Measurements from ENCODE around the gene EPHA3.

The EPHA3 gene

GRCh38 chr3:89238846-89239245 lies 131.4 kb downstream of the EPHA3 start:
- DNase-seq (ENCODE audit: low spot score in 2 of 2) (no peak), ATAC-seq (no peak)
- Mint-ChIP-seq H3K4me1 (no peaks in the 10 kb centered on the region), H3K27ac (no peak overlapping the region), H3K4me3 (no peak overlapping the region), H3K36me3 (no peaks in the 10 kb centered on the region), H3K9me3 (peaks cover 11% of the 10 kb centered on the region)

GRCh38 chr3:89239774-89240173 lies 132.4 kb downstream of the EPHA3 start:
- Mint-ChIP-seq H3K4me1 (no peaks in the 10 kb centered on the region), H3K36me3 (no peaks in the 10 kb centered on the region), H3K27ac (no peak overlapping the region), H3K9me3 (peaks cover 9% of the 10 kb centered on the region), H3K4me3 (no peak overlapping the region)
- ATAC-seq (no peak), DNase-seq (ENCODE audit: low spot score in 2 of 2) (no peak)

- no peak for ATAC-seq
- H3K27ac Mint-ChIP-seq = no peak overlapping the region
- H3K9me3 Mint-ChIP-seq = peaks cover 10% of the 10 kb centered on the region
- no peaks in the 10 kb centered on the region for H3K4me1 Mint-ChIP-seq
- no peaks in the 10 kb centered on the region for H3K36me3 Mint-ChIP-seq
- no peak overlapping the region for H3K4me3 Mint-ChIP-seq
- no peak for DNase-seq (ENCODE audit: low spot score in 2 of 2)
Observed at GRCh38 chr3:89245612-89246011, 138.2 kb downstream of the EPHA3 start.

- Mint-ChIP-seq H3K4me3 (no peak overlapping the region), H3K9me3 (peaks cover 10% of the 10 kb centered on the region), H3K36me3 (no peaks in the 10 kb centered on the region), H3K27ac (no peak overlapping the region), H3K4me1 (no peaks in the 10 kb centered on the region)
- DNase-seq (ENCODE audit: low spot score in 2 of 2) = no peak
- no peak for ATAC-seq
Observed at GRCh38 chr3:89246326-89246725, 138.9 kb downstream of the EPHA3 start.

GRCh38 chr3:89250742-89251141 lies 143.3 kb downstream of the EPHA3 start:
- DNase-seq (ENCODE audit: low spot score in 2 of 2) (no peak), ATAC-seq (no peak)
- no peaks in the 10 kb centered on the region for H3K36me3 Mint-ChIP-seq
- H3K4me1 Mint-ChIP-seq = no peaks in the 10 kb centered on the region
- no peak overlapping the region for H3K27ac Mint-ChIP-seq
- peaks cover 10% of the 10 kb centered on the region for H3K9me3 Mint-ChIP-seq
- H3K4me3 Mint-ChIP-seq = no peak overlapping the region

- Mint-ChIP-seq H3K4me3 (no peak overlapping the region), H3K27ac (no peak overlapping the region), H3K4me1 (no peaks in the 10 kb centered on the region), H3K9me3 (peaks cover 11% of the 10 kb centered on the region), H3K36me3 (no peaks in the 10 kb centered on the region)
- DNase-seq (ENCODE audit: low spot score in 2 of 2) = no peak
- ATAC-seq = no peak
Observed at GRCh38 chr3:89252016-89252415, 144.6 kb downstream of the EPHA3 start.

GRCh38 chr3:89252860-89253259 lies 145.4 kb downstream of the EPHA3 start:
- no peaks in the 10 kb centered on the region for H3K36me3 Mint-ChIP-seq
- ATAC-seq = no peak
- peaks cover 14% of the 10 kb centered on the region for H3K9me3 Mint-ChIP-seq
- H3K4me3 Mint-ChIP-seq = no peak overlapping the region
- H3K4me1 Mint-ChIP-seq = no peaks in the 10 kb centered on the region
- H3K27ac Mint-ChIP-seq = no peak overlapping the region
- no peak for DNase-seq (ENCODE audit: low spot score in 2 of 2)

GRCh38 chr3:89256395-89256794 lies 149.0 kb downstream of the EPHA3 start:
- H3K36me3 Mint-ChIP-seq = no peaks in the 10 kb centered on the region
- ATAC-seq = no peak
- DNase-seq (ENCODE audit: low spot score in 2 of 2) = no peak
- no peaks in the 10 kb centered on the region for H3K4me1 Mint-ChIP-seq
- H3K4me3 Mint-ChIP-seq = no peak overlapping the region
- H3K27ac Mint-ChIP-seq = no peak overlapping the region
- peaks cover 10% of the 10 kb centered on the region for H3K9me3 Mint-ChIP-seq

- Mint-ChIP-seq H3K27ac (no peak overlapping the region), H3K9me3 (peaks cover 10% of the 10 kb centered on the region), H3K4me1 (no peaks in the 10 kb centered on the region), H3K4me3 (no peak overlapping the region), H3K36me3 (no peaks in the 10 kb centered on the region)
- ATAC-seq = no peak
- DNase-seq (ENCODE audit: low spot score in 2 of 2) = no peak
Observed at GRCh38 chr3:89256882-89257281, 149.5 kb downstream of the EPHA3 start.

GRCh38 chr3:89260721-89261120 lies 153.3 kb downstream of the EPHA3 start:
- Mint-ChIP-seq H3K4me3 (no peak overlapping the region), H3K27ac (no peak overlapping the region), H3K9me3 (peaks cover 13% of the 10 kb centered on the region), H3K4me1 (no peaks in the 10 kb centered on the region), H3K36me3 (no peaks in the 10 kb centered on the region)
- no peak for DNase-seq (ENCODE audit: low spot score in 2 of 2)
- ATAC-seq = no peak

GRCh38 chr3:89261673-89262072 lies 154.3 kb downstream of the EPHA3 start:
- H3K4me1 Mint-ChIP-seq = no peaks in the 10 kb centered on the region
- peaks cover 13% of the 10 kb centered on the region for H3K9me3 Mint-ChIP-seq

GRCh38 chr3:89262309-89262929 lies 155.0 kb downstream of the EPHA3 start:
- Mint-ChIP-seq H3K27ac (no peak overlapping the region), H3K9me3 (peaks cover 12% of the 10 kb centered on the region), H3K4me3 (no peak overlapping the region), H3K4me1 (no peaks in the 10 kb centered on the region), H3K36me3 (no peaks in the 10 kb centered on the region)
- ATAC-seq (no peak), DNase-seq (ENCODE audit: low spot score in 2 of 2) (no peak)

More at GRCh38 chr3:89261673-89262072, 154.3 kb downstream of the EPHA3 start:
- DNase-seq (ENCODE audit: low spot score in 2 of 2) (no peak), ATAC-seq (no peak)
- H3K4me3 Mint-ChIP-seq = no peak overlapping the region
- no peak overlapping the region for H3K27ac Mint-ChIP-seq
- no peaks in the 10 kb centered on the region for H3K36me3 Mint-ChIP-seq

GRCh38 chr3:89264037-89264560 lies 156.7 kb downstream of the EPHA3 start:
- H3K36me3 Mint-ChIP-seq = no peaks in the 10 kb centered on the region
- no peaks in the 10 kb centered on the region for H3K4me1 Mint-ChIP-seq
- no peak for DNase-seq (ENCODE audit: low spot score in 2 of 2)
- H3K4me3 Mint-ChIP-seq = no peak overlapping the region
- no peak for ATAC-seq
- H3K27ac Mint-ChIP-seq = no peak overlapping the region
- peaks cover 14% of the 10 kb centered on the region for H3K9me3 Mint-ChIP-seq

- H3K27ac Mint-ChIP-seq = no peak overlapping the region
- no peaks in the 10 kb centered on the region for H3K4me1 Mint-ChIP-seq
- no peaks in the 10 kb centered on the region for H3K36me3 Mint-ChIP-seq
- peaks cover 18% of the 10 kb centered on the region for H3K9me3 Mint-ChIP-seq
- DNase-seq (ENCODE audit: low spot score in 2 of 2) (no peak), ATAC-seq (no peak)
- H3K4me3 Mint-ChIP-seq = no peak overlapping the region
Observed at GRCh38 chr3:89266074-89266473, 158.7 kb downstream of the EPHA3 start.

GRCh38 chr3:89268059-89268458 lies 160.6 kb downstream of the EPHA3 start:
- H3K36me3 Mint-ChIP-seq = no peaks in the 10 kb centered on the region

GRCh38 chr3:89270201-89270600 lies 162.8 kb downstream of the EPHA3 start:
- no peak overlapping the region for H3K27ac Mint-ChIP-seq
- no peaks in the 10 kb centered on the region for H3K36me3 Mint-ChIP-seq
- H3K4me3 Mint-ChIP-seq = no peak overlapping the region
- H3K9me3 Mint-ChIP-seq = peaks cover 10% of the 10 kb centered on the region
- ATAC-seq = no peak
- H3K4me1 Mint-ChIP-seq = no peaks in the 10 kb centered on the region
- DNase-seq (ENCODE audit: low spot score in 2 of 2) = no peak

More at GRCh38 chr3:89268059-89268458, 160.6 kb downstream of the EPHA3 start:
- H3K4me3 Mint-ChIP-seq = no peak overlapping the region
- DNase-seq (ENCODE audit: low spot score in 2 of 2) (no peak), ATAC-seq (no peak)
- no peak overlapping the region for H3K27ac Mint-ChIP-seq
- no peaks in the 10 kb centered on the region for H3K4me1 Mint-ChIP-seq
- H3K9me3 Mint-ChIP-seq = peaks cover 14% of the 10 kb centered on the region

Data from stimulated activated effector memory CD8-positive, alpha-beta T cell treated with anti-CD3 and anti-CD28 coated beads, Interleukin-12 subunit alpha, Interleukin-12 subunit beta, amount 100 ng/mL, for 72 hours (primary cell).